Measurements from ENCODE around the gene ISG20L2. TPM values are rescaled to one million over a fixed set of nuclear protein-coding genes. Genes with fewer than 3 reads are reported as not detected.

The ISG20L2 gene
- total RNA-seq, 6 experiments from 2014 or later: 10.3 to 14.1 (median 12.2) TPM

DNA sequence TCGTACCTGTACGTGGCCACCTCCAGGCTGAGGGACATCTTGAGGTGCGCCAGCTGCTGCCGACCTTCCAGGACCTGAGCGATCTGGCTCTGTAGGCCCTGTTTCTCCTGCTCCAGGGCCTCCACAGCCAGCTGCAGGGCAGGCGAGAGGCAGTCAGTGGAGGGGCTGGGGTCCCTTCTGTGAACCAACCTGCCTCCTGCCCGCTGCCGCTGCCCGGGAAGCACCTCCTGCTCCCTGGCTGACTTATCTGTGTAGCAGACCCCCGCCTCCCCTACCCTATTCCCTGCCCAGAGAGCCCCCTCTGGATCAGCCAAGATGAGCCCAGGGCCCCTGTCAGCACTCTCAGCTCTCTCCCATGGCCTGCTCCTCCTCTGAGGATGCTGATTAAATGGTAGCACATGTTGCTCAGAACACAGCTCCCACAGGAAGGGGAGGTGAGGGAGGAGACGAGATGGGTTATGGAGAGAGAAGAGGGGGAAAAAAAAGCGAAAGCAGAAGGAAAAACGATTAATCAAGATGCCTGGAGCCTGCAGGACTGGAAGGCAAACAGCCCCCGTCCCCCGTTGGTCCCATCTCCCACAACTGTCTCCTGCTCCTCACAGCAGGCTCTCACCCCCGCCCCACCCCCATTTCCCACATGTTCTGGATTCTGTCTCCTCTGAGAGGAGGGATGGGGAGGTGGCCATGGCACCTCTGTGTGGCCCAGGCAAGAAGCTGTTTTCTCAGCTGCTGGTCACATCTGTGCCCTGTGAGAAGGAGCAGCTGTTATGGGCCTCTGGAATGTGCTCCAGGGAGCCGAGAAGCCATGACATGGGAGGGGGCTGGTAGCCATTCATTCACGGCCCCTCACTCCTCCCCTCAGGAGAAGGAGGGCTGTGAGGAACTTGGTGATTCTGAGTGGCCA is 53.1 kb downstream of the ISG20L2 start:
- peaks cover 0 to 7% of the 10 kb centered on the region in 2 donors for H3K27me3 ChIP-seq
- ATAC-seq (no peak), DNase-seq (no peak)
- WGBS (ENCODE audit: insufficient coverage, low coverage, low lambda C conversion rate, missing lambda C conversion rate): 27% methylated on average over 8 of the region's 18 CpGs
- no peaks in the 10 kb centered on the region for H3K9me3 ChIP-seq
- H3K27ac ChIP-seq: peak overlapping the region in 1 of 3 donors; percentile 33
- intact Hi-C loops (cut with DNase I): loop anchor here in 1 of 2 donors (10.0 kb wide), 1 partner anchor 51 kb away; no protein-coding TSS in a partner anchor
- H3K4me3 ChIP-seq: peak overlapping the region; percentile 1 to 36 (median 35)
- H3K36me3 ChIP-seq: no peaks in the 10 kb centered on the region
- TF ChIP-seq, protein P1, sequence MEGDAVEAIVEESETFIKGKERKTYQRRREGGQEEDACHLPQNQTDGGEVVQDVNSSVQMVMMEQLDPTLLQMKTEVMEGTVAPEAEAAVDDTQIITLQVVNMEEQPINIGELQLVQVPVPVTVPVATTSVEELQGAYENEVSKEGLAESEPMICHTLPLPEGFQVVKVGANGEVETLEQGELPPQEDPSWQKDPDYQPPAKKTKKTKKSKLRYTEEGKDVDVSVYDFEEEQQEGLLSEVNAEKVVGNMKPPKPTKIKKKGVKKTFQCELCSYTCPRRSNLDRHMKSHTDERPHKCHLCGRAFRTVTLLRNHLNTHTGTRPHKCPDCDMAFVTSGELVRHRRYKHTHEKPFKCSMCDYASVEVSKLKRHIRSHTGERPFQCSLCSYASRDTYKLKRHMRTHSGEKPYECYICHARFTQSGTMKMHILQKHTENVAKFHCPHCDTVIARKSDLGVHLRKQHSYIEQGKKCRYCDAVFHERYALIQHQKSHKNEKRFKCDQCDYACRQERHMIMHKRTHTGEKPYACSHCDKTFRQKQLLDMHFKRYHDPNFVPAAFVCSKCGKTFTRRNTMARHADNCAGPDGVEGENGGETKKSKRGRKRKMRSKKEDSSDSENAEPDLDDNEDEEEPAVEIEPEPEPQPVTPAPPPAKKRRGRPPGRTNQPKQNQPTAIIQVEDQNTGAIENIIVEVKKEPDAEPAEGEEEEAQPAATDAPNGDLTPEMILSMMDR (IDR thresholded peaks at IDR 0.05): no peak
- no peak for TF ChIP-seq POLR2A (IDR thresholded peaks at IDR 0.05)
- no peaks in the 10 kb centered on the region for H3K4me1 ChIP-seq

DNA sequence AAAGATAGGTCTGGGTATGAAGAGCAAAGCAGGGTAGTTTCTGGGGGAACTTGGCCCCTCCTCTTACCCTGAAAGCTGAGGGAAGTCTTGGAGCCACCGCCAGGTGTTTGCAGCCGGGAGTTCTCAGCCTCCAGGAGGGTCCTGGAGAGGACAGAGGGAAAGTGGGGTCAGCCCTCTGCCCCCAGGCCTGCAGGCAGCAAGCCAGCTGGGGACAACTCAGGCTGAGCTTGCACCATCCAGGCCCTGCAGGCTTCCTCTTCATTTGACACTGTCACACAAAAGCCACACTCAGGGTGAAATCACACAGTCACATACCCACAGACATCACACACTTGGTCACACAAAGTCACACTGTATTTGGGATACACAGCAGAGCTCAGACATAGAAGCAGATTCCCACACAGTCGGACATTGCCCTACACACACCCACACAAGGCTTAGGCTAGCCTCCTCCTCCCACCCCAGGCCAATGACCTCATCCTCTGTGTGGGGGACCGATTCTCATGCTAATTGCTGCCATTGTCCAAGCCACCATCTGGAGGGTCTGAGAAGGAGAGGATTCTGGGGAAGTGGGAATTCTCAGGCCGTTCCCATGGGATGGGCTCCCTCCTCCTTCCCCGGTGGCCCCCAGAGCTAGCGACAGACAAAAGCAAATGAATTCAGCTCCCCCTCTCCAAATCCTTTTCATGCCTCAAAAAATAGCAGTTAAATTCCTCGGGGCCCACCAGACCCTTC is 55.0 kb downstream of the ISG20L2 start:
- TF ChIP-seq, protein P1 (IDR thresholded peaks at IDR 0.05): no peak
- no peak for TF ChIP-seq POLR2A (IDR thresholded peaks at IDR 0.05)
- ATAC-seq: peak in 2 of 4 donors; percentile 17 to 65
- intact Hi-C loops (cut with DNase I): loop anchor here in 1 of 2 donors (10.0 kb wide), 1 partner anchor 49 kb away; no protein-coding TSS in a partner anchor
- Histone ChIP-seq H3K9me3 (no peaks in the 10 kb centered on the region), H3K4me1 (no peaks in the 10 kb centered on the region), H3K27me3 (peaks cover 0 to 7% of the 10 kb centered on the region in 2 donors), H3K4me3 (no peak overlapping the region), H3K27ac (no peak overlapping the region), H3K36me3 (no peaks in the 10 kb centered on the region)
- DNase-seq: no peak
- 38% methylated on average over 4 of the region's 8 CpGs for WGBS (ENCODE audit: insufficient coverage, low coverage, low lambda C conversion rate, missing lambda C conversion rate)

Other genes starting within 250 kb of the ISG20L2 start
- gene MEF2D, start 228.0 kb downstream of the ISG20L2 start, total RNA-seq: 10 to 100 TPM; 13.3 to 17.1 (median 15.0) TPM
- gene IQGAP3, start 156.2 kb downstream of the ISG20L2 start, total RNA-seq: 1 to 10 TPM in 3 of 6 experiments, under 1 TPM in 3; 0.07 to 2.6 (median 0.95) TPM
- gene TTC24, start 149.0 kb downstream of the ISG20L2 start, total RNA-seq: under 1 TPM in 1 of 6 experiments, not detected in 5; 0.31 TPM
- 10 to 100 TPM; 37.7 to 72.3 (median 49.4) TPM for gene NAXE, start 137.0 kb downstream of the ISG20L2 start, total RNA-seq
- 10 to 100 TPM in 4 of 6 experiments, 1 to 10 TPM in 2; 7.0 to 25.3 (median 12.4) TPM for gene GPATCH4, start 127.3 kb downstream of the ISG20L2 start, total RNA-seq
- not detected for gene HAPLN2, start 109.4 kb downstream of the ISG20L2 start, total RNA-seq
- not detected for gene BCAN, start 86.6 kb downstream of the ISG20L2 start, total RNA-seq
- gene NES, start 51.4 kb downstream of the ISG20L2 start, total RNA-seq: 1 to 10 TPM; 1.1 to 7.5 (median 2.6) TPM
- gene CRABP2, start 23.2 kb downstream of the ISG20L2 start, total RNA-seq: under 1 TPM in 1 of 6 experiments, not detected in 5; 0.24 TPM
- 10 to 100 TPM; 11.6 to 25.7 (median 20.6) TPM for gene METTL25B, start 297 bp downstream of the ISG20L2 start, total RNA-seq
- 10 to 100 TPM; 47.2 to 83.2 (median 61.4) TPM for gene MRPL24, start 12.3 kb upstream of the ISG20L2 start, total RNA-seq
- gene HDGF, start 22.9 kb upstream of the ISG20L2 start, total RNA-seq: 100 to 1,000 TPM; 131 to 192 (median 157) TPM
- 10 to 100 TPM; 17.4 to 23.4 (median 19.7) TPM for gene PRCC, start 38.8 kb upstream of the ISG20L2 start, total RNA-seq
- 1 to 10 TPM in 1 of 6 experiments, under 1 TPM in 5; 0.32 to 1.3 (median 0.67) TPM for gene SH2D2A, start 88.1 kb upstream of the ISG20L2 start, total RNA-seq
- not detected for gene INSRR, start 130.4 kb upstream of the ISG20L2 start, total RNA-seq
- not detected for gene NTRK1, start 132.1 kb upstream of the ISG20L2 start, total RNA-seq
- 1 to 10 TPM; 2.2 to 9.8 (median 3.6) TPM for gene PEAR1, start 165.0 kb upstream of the ISG20L2 start, total RNA-seq
- under 1 TPM in 2 of 6 experiments, not detected in 4; 0.12 to 0.20 TPM for gene LRRC71, start 191.9 kb upstream of the ISG20L2 start, total RNA-seq